ENCODE measurements around the gene ATP9B.

Gene ATP9B

GRCh38 chr18:79339094-79339908 is 270.1 kb downstream of the ATP9B start:
- H3K36me3 ChIP-seq (ENCODE audit: control insufficient read depth, insufficient read depth, low read length) = peaks cover 14% of the 10 kb centered on the region

GRCh38 chr18:79343567-79344207 is 274.5 kb downstream of the ATP9B start:
- Histone ChIP-seq H3K27ac (ENCODE audit: low read depth, low read length) (no peak overlapping the region), H3K36me3 (ENCODE audit: control insufficient read depth, insufficient read depth, low read length) (peaks cover 39% of the 10 kb centered on the region), H3K27me3 (ENCODE audit: control insufficient read depth, insufficient read depth, low read length) (no peaks in the 10 kb centered on the region), H3K4me1 (ENCODE audit: control insufficient read depth, insufficient read depth, low read length) (no peaks in the 10 kb centered on the region), H3K9me3 (ENCODE audit: control insufficient read depth, insufficient read depth, low read depth, low read length) (no peaks in the 10 kb centered on the region), H3K9ac (ENCODE audit: low read length) (no peak overlapping the region), H3K4me3 (ENCODE audit: low read depth, low read length) (no peak overlapping the region)

More at GRCh38 chr18:79339094-79339908, 270.1 kb downstream of the ATP9B start:
- Histone ChIP-seq H3K4me3 (ENCODE audit: low read depth, low read length) (no peak overlapping the region), H3K27me3 (ENCODE audit: control insufficient read depth, insufficient read depth, low read length) (no peaks in the 10 kb centered on the region), H3K4me1 (ENCODE audit: control insufficient read depth, insufficient read depth, low read length) (no peaks in the 10 kb centered on the region), H3K9ac (ENCODE audit: low read length) (no peak overlapping the region), H3K9me3 (ENCODE audit: control insufficient read depth, insufficient read depth, low read depth, low read length) (no peaks in the 10 kb centered on the region), H3K27ac (ENCODE audit: low read depth, low read length) (no peak overlapping the region)

- H3K36me3 ChIP-seq (ENCODE audit: control insufficient read depth, insufficient read depth, low read length) = peaks cover 34% of the 10 kb centered on the region
- no peaks in the 10 kb centered on the region for H3K4me1 ChIP-seq (ENCODE audit: control insufficient read depth, insufficient read depth, low read length)
- no peaks in the 10 kb centered on the region for H3K9me3 ChIP-seq (ENCODE audit: control insufficient read depth, insufficient read depth, low read depth, low read length)
- no peak overlapping the region for H3K27ac ChIP-seq (ENCODE audit: low read depth, low read length)
- no peak overlapping the region for H3K9ac ChIP-seq (ENCODE audit: low read length)
- no peak overlapping the region for H3K4me3 ChIP-seq (ENCODE audit: low read depth, low read length)
- no peaks in the 10 kb centered on the region for H3K27me3 ChIP-seq (ENCODE audit: control insufficient read depth, insufficient read depth, low read length)
Measured at GRCh38 chr18:79344208-79344581, 275.0 kb downstream of the ATP9B start.

GRCh38 chr18:79345366-79345765 is 276.2 kb downstream of the ATP9B start:
- Histone ChIP-seq H3K27ac (ENCODE audit: low read depth, low read length) (no peak overlapping the region), H3K36me3 (ENCODE audit: control insufficient read depth, insufficient read depth, low read length) (peaks cover 33% of the 10 kb centered on the region), H3K9me3 (ENCODE audit: control insufficient read depth, insufficient read depth, low read depth, low read length) (no peaks in the 10 kb centered on the region), H3K27me3 (ENCODE audit: control insufficient read depth, insufficient read depth, low read length) (no peaks in the 10 kb centered on the region), H3K4me1 (ENCODE audit: control insufficient read depth, insufficient read depth, low read length) (no peaks in the 10 kb centered on the region), H3K9ac (ENCODE audit: low read length) (no peak overlapping the region), H3K4me3 (ENCODE audit: low read depth, low read length) (no peak overlapping the region)

GRCh38 chr18:79345981-79346380 is 276.8 kb downstream of the ATP9B start:
- no peak overlapping the region for H3K9ac ChIP-seq (ENCODE audit: low read length)
- peaks cover 33% of the 10 kb centered on the region for H3K36me3 ChIP-seq (ENCODE audit: control insufficient read depth, insufficient read depth, low read length)
- no peaks in the 10 kb centered on the region for H3K4me1 ChIP-seq (ENCODE audit: control insufficient read depth, insufficient read depth, low read length)
- H3K27me3 ChIP-seq (ENCODE audit: control insufficient read depth, insufficient read depth, low read length) = no peaks in the 10 kb centered on the region
- H3K27ac ChIP-seq (ENCODE audit: low read depth, low read length) = no peak overlapping the region
- H3K9me3 ChIP-seq (ENCODE audit: control insufficient read depth, insufficient read depth, low read depth, low read length) = no peaks in the 10 kb centered on the region
- no peak overlapping the region for H3K4me3 ChIP-seq (ENCODE audit: low read depth, low read length)

- Histone ChIP-seq H3K9ac (ENCODE audit: low read length) (no peak overlapping the region), H3K36me3 (ENCODE audit: control insufficient read depth, insufficient read depth, low read length) (peaks cover 33% of the 10 kb centered on the region), H3K27me3 (ENCODE audit: control insufficient read depth, insufficient read depth, low read length) (no peaks in the 10 kb centered on the region), H3K27ac (ENCODE audit: low read depth, low read length) (no peak overlapping the region), H3K4me1 (ENCODE audit: control insufficient read depth, insufficient read depth, low read length) (no peaks in the 10 kb centered on the region), H3K4me3 (ENCODE audit: low read depth, low read length) (no peak overlapping the region), H3K9me3 (ENCODE audit: control insufficient read depth, insufficient read depth, low read depth, low read length) (no peaks in the 10 kb centered on the region)
Measured at GRCh38 chr18:79348066-79348465, 278.9 kb downstream of the ATP9B start.

GRCh38 chr18:79352432-79352831 is 283.2 kb downstream of the ATP9B start:
- no peaks in the 10 kb centered on the region for H3K4me1 ChIP-seq (ENCODE audit: control insufficient read depth, insufficient read depth, low read length)
- H3K9ac ChIP-seq (ENCODE audit: low read length) = no peak overlapping the region
- H3K27me3 ChIP-seq (ENCODE audit: control insufficient read depth, insufficient read depth, low read length) = no peaks in the 10 kb centered on the region
- no peaks in the 10 kb centered on the region for H3K9me3 ChIP-seq (ENCODE audit: control insufficient read depth, insufficient read depth, low read depth, low read length)
- H3K4me3 ChIP-seq (ENCODE audit: low read depth, low read length) = no peak overlapping the region
- H3K27ac ChIP-seq (ENCODE audit: low read depth, low read length) = no peak overlapping the region
- no peaks in the 10 kb centered on the region; the same call in 1 of the 2 replicates for H3K36me3 ChIP-seq (ENCODE audit: control insufficient read depth, insufficient read depth, low read length)

GRCh38 chr18:79353267-79353666 is 284.1 kb downstream of the ATP9B start:
- no peak overlapping the region for H3K4me3 ChIP-seq (ENCODE audit: low read depth, low read length)
- H3K9me3 ChIP-seq (ENCODE audit: control insufficient read depth, insufficient read depth, low read depth, low read length) = no peaks in the 10 kb centered on the region
- H3K9ac ChIP-seq (ENCODE audit: low read length) = no peak overlapping the region
- H3K27ac ChIP-seq (ENCODE audit: low read depth, low read length) = no peak overlapping the region
- H3K4me1 ChIP-seq (ENCODE audit: control insufficient read depth, insufficient read depth, low read length) = no peaks in the 10 kb centered on the region
- no peaks in the 10 kb centered on the region for H3K27me3 ChIP-seq (ENCODE audit: control insufficient read depth, insufficient read depth, low read length)
- H3K36me3 ChIP-seq (ENCODE audit: control insufficient read depth, insufficient read depth, low read length) = no peaks in the 10 kb centered on the region; the same call in 1 of the 2 replicates

GRCh38 chr18:79354350-79354749 is 285.2 kb downstream of the ATP9B start:
- no peak overlapping the region for H3K27ac ChIP-seq (ENCODE audit: low read depth, low read length)
- H3K9ac ChIP-seq (ENCODE audit: low read length) = no peak overlapping the region
- peaks cover 2% of the 10 kb centered on the region for H3K36me3 ChIP-seq (ENCODE audit: control insufficient read depth, insufficient read depth, low read length)
- H3K9me3 ChIP-seq (ENCODE audit: control insufficient read depth, insufficient read depth, low read depth, low read length) = no peaks in the 10 kb centered on the region
- H3K4me3 ChIP-seq (ENCODE audit: low read depth, low read length) = no peak overlapping the region
- H3K27me3 ChIP-seq (ENCODE audit: control insufficient read depth, insufficient read depth, low read length) = no peaks in the 10 kb centered on the region
- no peaks in the 10 kb centered on the region for H3K4me1 ChIP-seq (ENCODE audit: control insufficient read depth, insufficient read depth, low read length)

GRCh38 chr18:79355433-79356335 is 286.5 kb downstream of the ATP9B start:
- Histone ChIP-seq H3K4me1 (ENCODE audit: control insufficient read depth, insufficient read depth, low read length) (no peaks in the 10 kb centered on the region), H3K27me3 (ENCODE audit: control insufficient read depth, insufficient read depth, low read length) (no peaks in the 10 kb centered on the region), H3K36me3 (ENCODE audit: control insufficient read depth, insufficient read depth, low read length) (peaks cover 15% of the 10 kb centered on the region), H3K27ac (ENCODE audit: low read depth, low read length) (no peak overlapping the region), H3K4me3 (ENCODE audit: low read depth, low read length) (no peak overlapping the region), H3K9me3 (ENCODE audit: control insufficient read depth, insufficient read depth, low read depth, low read length) (no peaks in the 10 kb centered on the region), H3K9ac (ENCODE audit: low read length) (no peak overlapping the region)

Measured in HUES6 (cell line).